NK-92 treated with Interleukin-12 subunit alpha and Interleukin-12 subunit beta, amount 100 ng/mL, for 24 hours (cell line): ENCODE measurements around the gene ELMO1.

Source experiments
- DNase-seq: peaks from one replicate; lab custom pipeline; 2025; lab: John Stamatoyannopoulos, UW

The ELMO1 gene

DNA sequence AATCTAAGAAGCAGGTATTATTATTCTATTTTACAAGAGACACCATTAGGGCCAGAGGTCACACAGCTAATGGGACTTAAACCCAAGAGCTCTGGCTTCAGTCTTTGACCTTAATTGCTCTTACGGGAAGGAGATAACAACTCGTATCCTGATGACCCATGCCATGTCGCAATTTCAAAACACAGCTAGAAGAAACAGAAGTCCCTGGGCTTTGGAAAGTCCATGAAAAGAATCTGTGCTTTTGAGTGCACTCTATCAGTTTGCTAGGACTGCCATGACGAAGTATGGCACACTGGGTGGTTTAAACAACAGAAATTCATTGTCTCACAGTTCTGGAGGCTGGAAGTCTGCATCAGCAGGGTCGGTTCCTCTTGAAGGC lies 476.5 kb downstream of the ELMO1 start:
- DNase-seq, result no peak

DNA sequence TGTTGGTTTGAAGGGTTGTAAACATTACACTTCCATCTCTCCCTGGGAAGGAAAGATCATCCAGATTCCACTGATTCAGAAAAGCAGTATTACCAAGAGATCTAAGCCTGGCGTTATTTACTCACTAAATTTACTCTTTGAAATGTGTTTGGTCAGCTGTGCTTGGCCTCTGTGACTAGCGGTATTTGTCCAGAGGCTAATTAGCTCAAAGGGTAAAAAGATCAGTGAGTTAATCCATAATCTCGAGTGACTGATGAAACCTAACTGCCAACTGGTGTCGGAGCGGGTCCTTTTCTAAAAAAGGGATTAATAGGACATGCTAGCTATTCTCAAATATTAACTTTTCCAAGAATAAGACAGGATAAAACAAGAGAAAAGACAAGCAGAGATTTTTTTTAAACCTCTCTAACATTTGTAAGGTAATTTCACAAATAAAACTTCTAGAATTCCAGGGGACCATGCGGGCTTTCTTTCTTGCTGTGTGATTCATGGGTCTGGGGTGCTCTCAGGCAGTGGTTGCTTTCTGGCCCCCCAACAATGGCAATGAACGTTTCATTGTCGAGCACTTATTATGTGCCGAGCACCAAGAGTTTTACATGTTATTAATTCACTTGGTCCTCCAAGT lies 477.0 kb downstream of the ELMO1 start:
- no peak for DNase-seq

DNA sequence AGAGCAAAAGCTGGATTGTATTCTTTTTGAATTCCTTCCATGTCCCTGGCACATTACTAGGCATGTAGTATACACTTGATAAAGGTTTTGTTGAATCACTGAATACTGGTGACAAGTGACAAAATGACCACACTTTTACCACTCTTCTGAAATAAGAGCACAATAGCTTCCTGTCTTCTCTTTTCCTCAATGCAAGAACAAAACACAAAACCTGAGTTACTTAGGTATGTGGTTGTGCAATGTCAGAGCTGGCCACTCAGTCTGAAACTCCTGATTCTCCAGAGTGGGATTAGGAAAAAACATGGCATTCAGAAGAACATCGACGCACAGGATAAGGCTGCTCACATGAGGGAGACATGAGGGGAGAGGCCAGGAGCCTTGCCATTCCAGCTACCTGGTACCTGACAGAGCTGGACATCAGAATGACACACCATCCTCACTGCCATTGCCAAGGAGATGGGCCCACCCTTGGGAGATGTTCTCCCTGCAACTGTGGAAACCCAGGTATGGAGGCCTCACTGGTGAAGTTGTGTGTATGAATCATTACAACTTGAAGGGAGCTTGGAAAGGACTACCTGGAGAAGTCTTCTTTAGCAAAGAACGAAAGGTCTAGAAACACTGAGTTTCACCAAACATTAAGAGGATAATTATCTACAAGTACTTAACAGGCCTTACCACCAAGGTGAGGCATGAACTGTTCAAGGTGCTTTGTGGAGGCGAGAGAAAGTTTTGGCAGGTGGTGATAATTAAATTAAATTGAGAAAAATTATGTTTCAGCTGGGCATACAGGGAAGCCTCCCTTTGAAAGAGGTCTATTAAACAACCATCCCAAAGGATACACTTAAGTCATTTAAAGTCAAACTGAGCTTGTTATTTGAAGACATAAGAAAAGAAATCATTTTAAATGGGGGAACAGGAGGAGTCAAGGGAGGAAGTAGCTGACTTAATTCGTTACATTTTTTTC lies 477.8 kb downstream of the ELMO1 start:
- DNase-seq, result no peak

DNA sequence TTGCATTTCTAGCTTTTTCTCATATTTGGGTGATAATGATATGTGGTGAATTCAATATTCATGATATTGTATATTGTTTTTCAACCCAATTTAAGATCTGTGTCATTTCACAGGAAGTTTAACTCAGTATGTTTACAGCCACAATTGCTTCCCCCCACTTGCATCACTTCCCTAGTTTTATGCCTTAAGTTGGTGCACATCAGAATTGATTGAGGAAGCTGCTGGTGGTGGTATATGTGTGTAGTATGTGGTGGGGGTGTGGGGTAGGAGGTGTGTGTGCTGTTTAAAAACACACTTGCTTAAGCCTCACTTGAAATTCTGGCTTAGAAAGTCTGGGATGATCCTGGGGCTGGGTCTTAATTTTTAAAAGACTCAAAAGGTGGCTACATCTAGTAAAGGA lies 479.3 kb downstream of the ELMO1 start:
- DNase-seq, result peak; percentile 10

DNA sequence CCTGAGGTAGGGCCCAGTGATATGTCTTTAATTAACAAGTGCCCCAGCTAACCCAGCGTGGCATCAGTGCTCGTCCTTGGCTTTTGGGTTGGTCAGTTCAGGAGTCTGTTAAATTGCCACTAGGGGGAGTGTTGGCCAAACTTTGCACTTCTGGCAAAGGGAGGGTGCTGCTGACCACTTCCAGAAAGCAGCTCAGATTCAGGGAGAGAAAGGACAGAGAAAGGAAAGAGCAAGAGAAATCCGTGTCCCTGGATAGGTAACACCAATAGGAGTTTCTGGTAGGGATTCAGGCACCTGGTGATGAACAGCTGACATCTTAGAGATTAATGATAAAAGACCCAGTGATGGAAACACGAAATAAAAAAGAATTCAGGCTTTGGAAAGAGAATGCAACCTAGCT lies 481.3 kb downstream of the ELMO1 start:
- DNase-seq, result no peak

DNA sequence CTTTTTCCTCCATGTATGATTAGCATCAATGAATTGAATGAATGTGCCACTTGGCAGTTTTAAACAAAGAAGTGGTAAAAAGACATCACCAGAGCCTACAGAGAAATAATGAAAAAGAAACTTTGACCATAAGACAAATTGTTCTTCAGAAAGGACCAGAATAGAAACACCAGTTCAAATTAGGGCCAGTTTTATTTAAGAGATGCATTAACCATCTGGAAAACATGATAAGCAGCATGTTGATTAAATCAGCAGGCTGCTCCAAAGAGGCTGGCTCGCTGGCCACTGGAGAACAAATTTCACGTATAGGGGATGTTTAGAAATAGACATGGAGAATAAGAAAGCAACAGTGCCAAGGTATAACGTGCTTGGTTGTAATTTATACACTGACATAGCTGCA lies 482.0 kb downstream of the ELMO1 start:
- DNase-seq, result no peak

DNA sequence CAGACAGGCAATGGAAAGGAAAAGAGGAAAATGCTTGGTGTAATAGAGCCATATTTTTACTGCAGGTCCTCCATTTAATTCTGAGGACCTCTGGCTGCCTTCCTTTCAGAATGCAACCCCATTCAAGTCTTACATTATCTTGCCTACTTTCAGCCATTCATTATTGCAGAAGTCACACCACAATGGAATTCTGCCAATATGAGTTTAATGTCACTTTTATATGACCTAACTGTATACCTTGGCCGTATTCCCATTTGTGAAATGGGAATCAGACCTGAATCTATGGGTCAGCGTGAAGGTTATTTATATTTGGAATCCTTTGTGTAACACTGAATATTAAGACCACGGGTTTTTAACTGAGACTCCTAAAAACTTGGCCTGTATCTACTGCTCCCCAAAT lies 482.6 kb downstream of the ELMO1 start:
- DNase-seq, result no peak

DNA sequence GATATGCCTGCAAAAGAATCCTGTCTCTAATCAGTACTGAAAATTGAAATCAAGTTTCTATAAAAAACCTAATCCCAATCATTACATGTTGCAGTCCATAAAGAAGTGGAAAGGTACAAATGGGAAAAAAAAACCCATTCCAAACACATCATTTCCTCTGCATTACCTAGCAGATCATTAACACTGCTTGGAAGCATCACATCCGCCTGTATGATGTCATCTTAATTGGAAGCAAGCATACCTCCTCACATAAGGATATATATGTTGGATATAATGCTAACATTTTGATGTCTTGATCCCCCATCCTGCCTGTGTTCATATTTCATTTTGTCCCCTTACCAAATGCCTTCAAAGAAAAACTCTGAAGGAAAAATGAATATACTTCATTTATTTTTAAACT lies 483.0 kb downstream of the ELMO1 start:
- no peak for DNase-seq

DNA sequence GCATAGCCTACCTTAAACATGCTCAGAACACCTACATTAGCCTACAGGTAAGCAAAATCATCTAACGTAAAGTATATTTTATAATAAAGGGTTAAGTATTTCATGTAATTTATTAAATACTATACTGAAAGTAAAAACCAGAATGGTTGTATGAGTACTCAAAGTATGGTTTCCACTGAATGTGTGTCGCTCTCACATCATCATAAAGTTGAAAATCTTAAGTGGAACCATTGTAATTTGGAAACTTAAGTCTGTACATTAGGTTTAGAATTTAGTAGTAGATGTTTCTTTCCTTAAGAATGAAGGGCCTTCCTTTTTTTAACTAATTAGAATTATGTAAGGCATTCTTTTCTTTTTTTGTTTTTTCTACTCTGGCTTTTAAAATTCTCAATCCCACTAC lies 484.4 kb downstream of the ELMO1 start:
- no peak for DNase-seq

DNA sequence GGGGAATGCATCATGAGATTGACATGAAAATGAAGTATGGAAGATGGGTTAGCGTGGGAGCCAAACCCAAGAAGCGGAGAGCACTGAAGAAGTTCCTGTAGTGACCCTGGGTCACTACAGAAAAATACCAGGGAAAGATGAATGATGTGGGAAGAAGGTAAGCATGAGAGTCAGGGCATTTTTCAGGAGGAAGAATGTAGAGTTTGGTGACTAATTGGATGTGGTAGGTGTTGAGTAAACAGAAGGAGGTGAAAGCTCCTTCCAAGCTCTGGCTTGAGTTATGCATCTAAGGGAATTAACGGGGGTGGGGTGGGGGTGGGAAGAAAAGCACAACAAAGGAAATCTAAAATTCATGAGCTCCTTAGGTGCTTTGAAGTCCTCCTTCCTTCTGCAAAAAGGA lies 486.3 kb downstream of the ELMO1 start:
- DNase-seq, result no peak

DNA sequence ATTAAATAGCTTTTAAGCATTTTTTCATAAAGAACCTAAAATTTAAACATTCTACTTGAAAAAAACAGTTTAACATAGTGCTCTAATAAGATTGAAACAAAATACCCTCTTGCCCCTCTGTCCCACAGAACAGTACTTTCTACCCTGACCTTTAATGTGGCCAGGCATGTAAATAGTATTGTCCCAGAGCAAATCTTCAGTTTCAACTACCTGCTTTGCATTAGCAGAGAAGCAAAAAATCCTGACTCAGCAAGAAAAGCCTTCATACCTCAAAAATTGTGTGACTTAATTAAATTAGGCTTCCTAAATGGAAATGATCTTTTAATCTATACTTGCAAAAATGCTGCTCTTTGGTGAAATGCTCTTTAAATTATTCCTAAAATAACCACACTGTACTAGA lies 487.0 kb downstream of the ELMO1 start:
- no peak for DNase-seq

DNA sequence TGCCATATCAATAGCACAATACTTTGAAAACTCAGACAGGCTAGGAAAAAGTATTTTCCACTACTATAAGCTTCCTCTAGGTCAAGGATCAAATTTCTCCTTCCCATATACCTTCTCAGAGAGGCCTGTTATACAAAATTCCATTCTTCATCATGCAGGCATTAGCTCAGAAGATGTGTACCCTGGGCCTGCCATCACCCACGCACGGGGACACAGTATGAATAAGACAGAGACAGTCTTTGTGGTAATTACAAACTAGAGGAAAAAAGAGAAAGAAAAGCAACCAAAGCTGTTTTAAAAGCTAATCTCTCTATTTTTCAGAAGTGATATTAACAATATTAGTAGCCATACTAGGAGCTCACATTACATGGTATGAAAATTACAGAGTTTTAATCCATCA lies 487.6 kb downstream of the ELMO1 start:
- no peak for DNase-seq

DNA sequence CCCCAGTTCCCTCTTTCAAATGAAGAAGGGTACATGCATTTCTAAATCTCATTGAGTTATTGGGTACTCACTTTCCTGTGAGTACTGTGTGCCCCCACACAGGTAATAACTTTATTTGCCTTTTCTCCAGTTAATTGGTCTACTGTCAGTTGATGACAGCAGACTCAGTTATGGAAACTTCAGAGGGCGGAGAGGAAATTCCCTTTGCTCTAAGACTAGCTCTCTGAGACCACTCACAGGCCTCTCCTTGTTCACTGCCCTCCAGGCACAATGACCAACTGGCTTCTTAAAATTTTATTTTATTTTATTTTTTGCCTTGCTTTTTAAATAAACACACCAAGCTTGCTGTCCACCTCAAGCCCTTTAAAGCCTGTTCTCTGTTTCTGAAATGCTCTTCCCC lies 488.6 kb downstream of the ELMO1 start:
- no peak for DNase-seq

DNA sequence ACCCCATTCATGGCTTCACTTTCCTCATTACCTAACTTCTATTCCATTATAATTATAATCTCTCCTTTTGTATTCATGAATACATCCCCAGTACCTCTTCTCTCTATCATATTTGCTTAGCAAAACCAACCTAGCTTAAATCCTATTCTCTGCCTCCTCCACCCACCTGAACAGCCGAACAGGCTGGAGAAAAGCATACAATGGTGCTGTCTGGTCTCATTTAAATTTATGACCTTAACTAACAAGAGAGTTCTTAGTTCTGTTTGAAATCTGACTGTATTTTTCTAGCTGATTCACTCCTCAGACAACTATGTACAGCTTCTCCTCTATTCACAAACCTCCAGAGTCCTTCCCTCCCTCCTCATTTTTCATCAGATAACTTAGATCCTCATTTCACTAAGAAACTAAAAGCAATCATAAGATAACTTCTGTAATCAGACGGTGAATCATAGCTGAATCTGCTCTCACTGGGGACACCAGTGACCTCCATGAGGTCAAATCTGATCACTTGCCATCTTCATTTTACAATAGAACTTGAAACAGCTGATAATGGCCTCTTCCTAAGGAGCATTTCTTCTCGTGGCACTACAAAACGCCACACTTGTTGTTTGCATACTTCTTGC lies 490.4 kb downstream of the ELMO1 start:
- no peak for DNase-seq

DNA sequence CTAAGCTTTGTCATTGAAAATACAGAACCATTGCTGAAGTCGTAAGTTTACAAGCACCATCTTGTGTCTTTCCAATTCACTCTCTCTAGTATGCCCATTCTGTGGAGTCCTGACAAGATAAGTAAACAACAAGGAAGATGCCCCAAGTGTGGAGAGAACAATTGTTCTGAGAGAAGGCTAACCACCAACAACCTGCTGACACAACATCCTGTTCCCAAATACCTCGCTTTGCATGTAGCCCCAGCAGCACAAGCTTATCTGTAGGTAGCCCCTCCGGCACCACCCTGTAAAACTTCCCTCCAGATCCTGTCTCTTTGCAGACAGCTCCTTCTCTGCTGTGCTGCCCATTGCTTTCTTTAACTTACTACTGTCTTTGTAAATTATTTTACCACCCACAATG lies 491.0 kb downstream of the ELMO1 start:
- no peak for DNase-seq

DNA sequence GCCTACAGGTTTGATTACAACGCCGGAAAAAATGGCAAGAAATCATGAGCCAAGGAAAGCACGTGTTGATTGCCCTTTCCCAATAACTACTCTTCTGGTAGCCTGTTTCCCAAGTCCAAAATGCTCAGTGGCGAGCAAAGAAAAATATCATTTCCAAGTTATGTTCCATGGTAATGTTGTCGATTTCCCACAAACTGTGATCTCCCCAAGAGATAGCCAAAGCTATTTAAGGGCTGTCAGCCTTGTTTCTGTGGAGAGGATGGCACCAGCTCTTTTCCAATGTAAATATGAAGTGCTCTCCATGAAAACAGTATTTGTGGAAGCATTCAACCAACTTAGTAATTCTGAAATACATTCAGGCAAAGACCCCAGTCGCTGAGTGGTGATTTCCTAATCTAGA lies 491.9 kb downstream of the ELMO1 start:
- DNase-seq, result no peak

DNA sequence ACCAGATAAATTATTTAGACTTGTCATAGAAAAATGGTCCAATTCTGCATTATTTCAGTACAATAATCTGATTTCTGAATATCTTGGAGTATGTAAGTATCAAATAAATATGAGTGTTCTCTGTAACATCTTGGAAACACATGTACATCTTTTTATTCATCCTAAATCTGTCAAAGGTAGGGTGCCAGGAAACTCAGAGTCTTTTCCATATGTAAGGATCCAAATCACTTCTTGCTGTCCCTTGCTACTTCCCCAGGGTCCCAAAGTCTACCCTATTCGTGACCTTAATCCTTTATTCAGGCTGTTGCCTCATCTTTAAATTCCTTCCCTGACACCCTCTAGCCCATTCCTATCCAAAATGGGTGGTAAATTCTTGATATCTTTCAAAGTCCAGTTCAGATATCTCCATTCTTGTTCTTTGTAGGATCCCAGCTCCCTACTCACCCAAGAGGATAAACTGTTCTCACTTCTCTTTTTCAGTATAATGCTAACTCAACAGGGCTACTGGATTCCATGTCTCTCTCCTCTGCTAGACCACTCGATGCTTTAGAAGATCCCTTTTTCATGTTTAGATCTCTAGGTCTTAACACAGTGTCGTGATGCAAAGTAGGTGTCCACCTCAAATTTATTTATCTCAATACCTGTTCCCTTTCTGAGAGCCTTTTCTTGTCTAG lies 493.1 kb downstream of the ELMO1 start:
- no peak for DNase-seq

DNA sequence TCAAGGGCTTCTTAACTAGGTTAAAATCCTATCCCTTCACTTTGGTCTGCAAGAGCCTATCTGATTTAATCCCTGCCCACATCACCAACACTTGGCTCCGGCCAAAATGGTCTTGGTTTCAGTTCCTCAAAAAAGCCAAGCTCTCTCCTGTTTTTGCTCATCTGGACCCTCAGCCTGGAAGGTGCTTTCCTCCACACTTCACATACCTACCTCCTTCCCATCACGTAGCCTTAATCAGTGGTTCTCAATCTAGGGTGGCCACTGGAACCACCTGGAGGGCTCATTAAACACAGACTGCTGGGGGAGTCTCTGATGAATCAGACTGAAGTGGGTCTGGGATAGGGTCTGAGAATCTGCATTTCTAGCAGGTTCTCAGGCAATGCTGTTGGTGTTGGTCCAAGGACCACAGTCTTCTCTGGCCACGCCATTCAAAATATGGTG lies 497.4 kb downstream of the ELMO1 start:
- no peak for DNase-seq

DNA sequence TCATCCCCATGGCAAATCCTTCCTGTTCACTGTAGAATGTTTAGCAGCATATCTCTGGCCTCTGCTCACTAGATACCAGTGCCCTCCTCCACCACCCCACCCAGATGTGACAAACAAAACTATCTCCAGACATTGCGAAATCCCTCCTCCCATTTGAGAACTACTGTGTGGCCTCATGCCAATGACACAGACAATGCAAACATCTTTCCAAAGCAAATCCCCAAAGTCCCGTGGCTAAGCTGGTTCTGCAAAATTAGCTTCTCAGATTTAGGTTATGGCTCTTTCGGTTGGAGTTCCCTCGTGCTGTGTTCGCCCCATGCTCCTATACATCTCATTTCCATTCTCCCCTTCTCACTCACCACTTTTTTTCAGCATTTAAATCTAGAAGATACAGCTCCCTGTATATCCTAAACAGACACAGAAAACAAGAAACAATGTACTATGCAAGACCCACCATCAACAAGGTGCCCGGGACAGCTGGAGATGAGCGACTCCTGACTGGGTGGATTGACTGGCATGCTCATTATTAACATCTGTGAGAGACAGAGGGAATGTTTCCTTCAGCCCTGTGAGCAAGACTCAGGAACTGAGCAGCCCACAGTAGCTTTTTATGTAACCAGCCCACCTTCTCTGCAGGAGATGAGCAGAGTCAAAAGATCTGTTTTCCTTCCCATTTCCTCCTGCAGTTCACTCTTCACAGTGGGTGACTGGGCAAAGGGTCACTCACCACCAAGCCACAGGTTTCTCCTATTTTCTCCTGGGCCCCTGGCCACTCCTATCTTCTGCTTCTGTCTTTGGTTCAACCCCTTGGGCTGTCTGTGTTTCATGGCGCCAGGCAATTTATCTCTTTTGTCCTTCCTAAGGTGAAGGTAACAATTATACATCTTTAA lies 498.7 kb downstream of the ELMO1 start:
- DNase-seq, result no peak

DNA sequence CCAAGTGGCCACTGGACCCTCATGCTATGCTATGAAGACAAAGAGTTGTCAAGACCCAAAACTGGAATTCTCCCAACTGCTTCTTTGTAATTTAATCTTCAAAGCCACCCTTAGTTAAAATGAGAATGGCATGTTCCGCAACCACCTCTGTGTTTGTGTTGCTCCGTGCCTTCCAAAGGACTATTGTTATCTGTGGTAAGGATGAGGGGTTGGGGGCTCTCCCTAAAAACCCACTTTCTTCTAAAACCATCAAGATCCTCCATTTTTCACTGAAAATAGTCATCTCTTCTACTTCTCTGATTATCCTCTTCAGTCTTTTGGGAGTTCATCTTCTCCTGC lies 502.3 kb downstream of the ELMO1 start:
- DNase-seq, result no peak

DNA sequence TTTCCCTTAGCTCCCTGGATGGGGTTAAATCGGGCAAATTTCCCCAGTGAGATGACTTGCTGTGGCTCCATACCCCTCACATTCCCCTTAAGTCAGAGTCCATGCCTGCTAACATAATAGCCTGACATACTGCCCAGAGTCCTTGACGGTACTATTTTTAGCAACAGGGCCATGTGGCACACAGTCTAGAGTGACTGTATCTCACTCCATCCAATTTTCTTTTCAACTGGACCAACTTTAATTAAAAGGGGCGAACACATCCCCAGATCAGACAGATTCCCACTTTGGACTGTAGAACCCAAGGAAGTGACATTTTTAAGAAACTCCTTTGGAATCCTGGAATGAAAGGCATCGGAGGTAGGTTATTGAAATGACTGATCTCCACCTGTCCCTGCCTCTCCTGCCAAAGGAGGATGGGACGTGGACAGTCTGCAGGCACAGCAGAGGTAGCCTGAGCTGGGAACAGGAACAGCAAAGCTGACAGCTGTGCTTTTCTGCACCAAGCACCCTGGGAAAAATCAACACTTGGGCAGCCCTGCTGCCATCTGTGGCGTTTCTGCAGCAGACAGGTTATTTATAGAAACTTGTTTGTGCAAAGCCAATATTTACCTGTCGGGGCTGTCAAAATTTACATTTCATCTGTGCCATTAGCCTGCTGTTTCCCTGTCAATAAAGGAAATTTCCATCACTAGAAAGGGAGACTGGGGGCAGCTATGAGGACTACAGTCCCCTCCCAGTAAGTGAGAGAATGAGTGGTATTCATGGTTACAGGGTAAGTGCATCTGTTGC lies 502.9 kb downstream of the ELMO1 start:
- no peak for DNase-seq
